Measurements from ENCODE around the gene RGPD8.
"Not testable (repeated sequence)": the region's sequence is repeated elsewhere in the genome, so short reads cannot be mapped to it uniquely, and the experiment has no call there.

Gene RGPD8

GRCh38 chr2:112434890-112435715 is 1.7 kb upstream of the RGPD8 start:
- DNase-seq = not testable (repeated sequence)

- no peak for DNase-seq
Measured at GRCh38 chr2:112433932-112434730, 686 bp upstream of the RGPD8 start.

GRCh38 chr2:112432735-112433479 is 538 bp downstream of the RGPD8 start:
- DNase-seq = peak; percentile 21

- DNase-seq = peak; percentile 4
Measured at GRCh38 chr2:112432390-112432734, 1.1 kb downstream of the RGPD8 start.

GRCh38 chr2:112431587-112432295 is 1.7 kb downstream of the RGPD8 start:
- not testable (repeated sequence) for DNase-seq

- not testable (repeated sequence) for DNase-seq
Measured at GRCh38 chr2:112424553-112424952, 8.9 kb downstream of the RGPD8 start.

- DNase-seq = not testable (repeated sequence)
Measured at GRCh38 chr2:112416860-112417259, 16.6 kb downstream of the RGPD8 start.

- DNase-seq = not testable (repeated sequence)
Measured at GRCh38 chr2:112360055-112360454, 73.4 kb downstream of the RGPD8 start.

GRCh38 chr2:112354335-112354734 is 79.1 kb downstream of the RGPD8 start:
- not testable (repeated sequence) for DNase-seq

GRCh38 chr2:112352809-112353603 is 80.4 kb downstream of the RGPD8 start:
- DNase-seq = not testable (repeated sequence)

GRCh38 chr2:112352292-112352691 is 81.2 kb downstream of the RGPD8 start:
- not testable (repeated sequence) for DNase-seq

GRCh38 chr2:112345030-112346027 is 88.1 kb downstream of the RGPD8 start:
- DNase-seq = no peak

GRCh38 chr2:112343827-112344585 is 89.4 kb downstream of the RGPD8 start:
- no peak for DNase-seq

GRCh38 chr2:112342067-112342550 is 91.3 kb downstream of the RGPD8 start:
- DNase-seq = no peak

GRCh38 chr2:112340475-112341267 is 92.8 kb downstream of the RGPD8 start:
- no peak for DNase-seq

GRCh38 chr2:112339986-112340385 is 93.5 kb downstream of the RGPD8 start:
- no peak for DNase-seq

- no peak for DNase-seq
Measured at GRCh38 chr2:112335600-112335999, 97.8 kb downstream of the RGPD8 start.

- no peak for DNase-seq
Measured at GRCh38 chr2:112332123-112332696, 101.2 kb downstream of the RGPD8 start.
